ENCODE data around the gene TIAM1. TPM values are rescaled to one million over a fixed set of nuclear protein-coding genes. Genes with fewer than 3 reads are reported as not detected.

TIAM1 gene
- total and polyA plus RNA-seq, 2 of the 8 experiments (the other 6 are each of a cell fraction or from before 2014, with no cell fraction given), result 10.1 to 30.7 TPM

GRCh38 chr21:31287201-31287600 lies 56.9 kb downstream of the TIAM1 start (continued):
- TF ChIP-seq PHF8 (conservative IDR thresholded peaks at IDR 0.05; ENCODE audit: low read depth, low read length), result no peak
- TF ChIP-seq RAD21 (IDR thresholded peaks at IDR 0.05 in 1 of 2, conservative IDR thresholded peaks at IDR 0.05 in 1 of 2; ENCODE audit: low read depth in 2 of 2, low read length in 2 of 2), result no peak
- TF ChIP-seq POLR2AphosphoS5 (IDR thresholded peaks at IDR 0.05; ENCODE audit: low read depth, low read length), result no peak
- TF ChIP-seq HDAC2 (IDR thresholded peaks at IDR 0.05; ENCODE audit: borderline replicate concordance in 1 of 2, low read depth in 2 of 2, low read length in 2 of 2), result no peak
